GM12873 (cell line): ENCODE measurements around the gene DMBX1.

Source experiments
- TF ChIP-seq, protein P1 (sequence below): IDR thresholded peaks from 2 replicates; pipeline ENCODE4 v1.5.1; 2012; ENCODE audit warnings: low read depth, mild to moderate bottlenecking, moderate library complexity, low read length, control low read depth; ENCODE audit not compliant: insufficient read depth; ENCODE audit errors: missing control alignments

Gene DMBX1

DNA sequence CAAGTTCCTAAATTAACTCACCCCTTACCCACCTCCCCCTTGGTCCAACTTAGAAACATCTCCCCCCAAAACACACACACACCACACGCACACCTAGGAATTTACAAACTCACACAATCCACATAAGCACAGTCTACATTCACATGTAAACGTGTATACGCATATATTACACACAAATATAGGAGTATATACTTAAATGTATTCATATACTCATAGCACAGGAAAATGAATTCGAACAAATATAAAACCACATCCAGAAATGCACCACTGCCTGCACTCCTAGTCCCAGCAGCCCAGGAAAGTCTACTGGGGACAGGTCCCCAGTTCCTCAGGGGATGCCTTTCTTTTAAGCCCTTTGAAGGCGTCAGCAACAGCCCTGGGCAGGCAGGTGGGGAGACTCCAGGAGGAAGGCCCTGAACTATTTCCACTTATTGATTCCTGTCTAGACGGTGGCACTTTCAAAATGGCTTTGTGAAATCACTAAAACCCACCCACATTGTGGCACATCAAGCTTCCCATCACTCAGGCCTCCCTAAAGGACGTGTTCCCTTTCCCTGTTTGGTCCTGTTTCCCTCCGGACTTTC is 3.1 kb upstream of the DMBX1 start:
- TF ChIP-seq, protein P1, sequence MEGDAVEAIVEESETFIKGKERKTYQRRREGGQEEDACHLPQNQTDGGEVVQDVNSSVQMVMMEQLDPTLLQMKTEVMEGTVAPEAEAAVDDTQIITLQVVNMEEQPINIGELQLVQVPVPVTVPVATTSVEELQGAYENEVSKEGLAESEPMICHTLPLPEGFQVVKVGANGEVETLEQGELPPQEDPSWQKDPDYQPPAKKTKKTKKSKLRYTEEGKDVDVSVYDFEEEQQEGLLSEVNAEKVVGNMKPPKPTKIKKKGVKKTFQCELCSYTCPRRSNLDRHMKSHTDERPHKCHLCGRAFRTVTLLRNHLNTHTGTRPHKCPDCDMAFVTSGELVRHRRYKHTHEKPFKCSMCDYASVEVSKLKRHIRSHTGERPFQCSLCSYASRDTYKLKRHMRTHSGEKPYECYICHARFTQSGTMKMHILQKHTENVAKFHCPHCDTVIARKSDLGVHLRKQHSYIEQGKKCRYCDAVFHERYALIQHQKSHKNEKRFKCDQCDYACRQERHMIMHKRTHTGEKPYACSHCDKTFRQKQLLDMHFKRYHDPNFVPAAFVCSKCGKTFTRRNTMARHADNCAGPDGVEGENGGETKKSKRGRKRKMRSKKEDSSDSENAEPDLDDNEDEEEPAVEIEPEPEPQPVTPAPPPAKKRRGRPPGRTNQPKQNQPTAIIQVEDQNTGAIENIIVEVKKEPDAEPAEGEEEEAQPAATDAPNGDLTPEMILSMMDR, result no peak

DNA sequence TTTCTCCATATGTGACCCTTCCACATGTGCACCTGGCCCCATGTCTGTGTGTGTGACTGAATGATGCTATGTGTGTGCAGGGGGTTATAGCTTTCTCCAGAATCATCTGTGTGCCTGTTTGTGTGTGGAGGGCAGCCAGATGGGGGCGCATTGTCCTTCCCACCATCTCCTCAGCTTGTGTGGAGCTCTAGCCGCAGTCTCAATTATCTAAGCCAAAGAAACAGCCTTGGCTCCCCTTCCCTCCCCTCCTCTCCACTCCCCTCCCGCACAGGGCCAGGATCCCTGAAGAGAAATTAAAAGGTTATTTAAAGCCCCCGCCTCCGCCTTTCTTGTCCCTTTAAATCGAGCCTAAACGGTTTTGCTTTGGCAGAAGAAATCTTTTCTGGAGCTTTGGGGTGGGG is 1.8 kb upstream of the DMBX1 start:
- TF ChIP-seq, protein P1, result peak; percentile 33

DNA sequence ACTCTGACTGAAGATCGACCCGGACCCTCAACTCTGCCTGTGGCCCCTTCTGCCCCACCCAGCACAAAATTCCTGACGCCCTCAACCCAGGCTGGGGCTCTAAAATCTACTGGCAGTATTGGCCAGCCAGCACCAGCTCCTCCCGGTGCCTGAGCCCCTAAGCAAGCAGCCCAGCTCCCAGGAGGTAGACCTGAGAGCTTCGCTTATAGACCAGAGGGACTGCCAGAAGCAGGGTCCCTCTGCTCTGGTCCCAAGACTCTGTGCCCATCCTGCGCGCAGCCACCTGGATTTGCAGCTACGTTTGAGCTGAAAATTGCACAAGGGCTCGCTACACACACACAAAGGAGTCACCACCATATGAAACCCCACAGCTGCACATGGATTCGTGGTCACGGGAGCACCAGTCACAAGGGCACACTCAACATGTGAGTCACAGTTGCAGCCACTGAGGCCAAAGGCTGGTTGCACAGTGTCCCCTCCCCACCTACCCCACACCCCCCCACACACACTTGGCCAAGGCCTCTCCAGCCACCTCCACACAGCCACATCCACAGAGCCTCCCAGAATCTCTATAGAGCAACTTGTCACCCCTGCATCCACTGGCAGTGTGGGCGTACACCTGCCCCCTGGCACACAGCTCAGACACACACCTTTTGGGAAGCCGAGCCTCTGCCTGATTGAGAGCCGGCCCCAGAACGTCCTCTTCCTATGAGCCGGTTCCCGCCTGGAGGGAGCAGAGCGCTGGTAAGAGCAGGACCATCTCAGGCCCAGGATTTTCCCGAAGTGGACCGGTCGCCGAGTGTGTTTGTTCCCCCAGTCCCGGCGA is 1.1 kb upstream of the DMBX1 start:
- TF ChIP-seq, protein P1, result no peak

DNA sequence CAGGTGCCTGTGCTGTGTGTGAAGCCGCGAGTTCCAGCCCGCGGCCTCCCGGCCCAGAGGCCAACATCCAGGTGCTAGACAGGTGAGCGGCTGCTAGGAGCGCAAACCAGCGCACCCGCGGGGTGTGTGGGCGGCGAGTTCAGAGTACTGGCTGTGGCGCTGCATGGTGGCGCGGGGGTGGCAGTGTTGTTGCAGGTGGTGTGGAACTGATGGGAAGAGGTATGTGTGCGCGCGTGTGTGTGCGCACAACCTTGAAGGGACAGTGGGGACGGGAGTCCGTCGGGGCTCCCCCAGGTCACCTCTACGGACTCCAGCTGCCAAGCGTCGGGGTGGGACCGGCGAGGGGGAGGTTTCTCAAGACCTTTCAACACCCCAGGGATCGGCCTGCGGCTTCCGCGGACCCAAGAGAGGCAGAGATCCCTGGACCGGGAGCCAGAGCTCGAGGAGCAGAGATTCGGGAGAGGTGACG is 433 bp upstream of the DMBX1 start:
- TF ChIP-seq, protein P1, result no peak

DNA sequence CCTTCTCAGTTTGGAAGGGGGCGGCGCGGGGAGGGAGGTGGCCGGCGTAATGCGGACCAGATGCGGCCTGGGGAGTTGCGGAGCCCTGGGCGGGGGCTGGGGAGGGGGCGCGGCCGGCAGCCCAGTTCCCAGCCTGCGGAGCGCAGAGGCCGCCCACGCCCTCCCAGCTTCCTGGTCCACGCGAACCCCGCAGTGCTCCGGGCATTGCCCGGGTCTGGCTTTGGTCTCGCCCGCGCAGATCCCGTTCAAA is 695 bp downstream of the DMBX1 start:
- TF ChIP-seq, protein P1, result no peak

DNA sequence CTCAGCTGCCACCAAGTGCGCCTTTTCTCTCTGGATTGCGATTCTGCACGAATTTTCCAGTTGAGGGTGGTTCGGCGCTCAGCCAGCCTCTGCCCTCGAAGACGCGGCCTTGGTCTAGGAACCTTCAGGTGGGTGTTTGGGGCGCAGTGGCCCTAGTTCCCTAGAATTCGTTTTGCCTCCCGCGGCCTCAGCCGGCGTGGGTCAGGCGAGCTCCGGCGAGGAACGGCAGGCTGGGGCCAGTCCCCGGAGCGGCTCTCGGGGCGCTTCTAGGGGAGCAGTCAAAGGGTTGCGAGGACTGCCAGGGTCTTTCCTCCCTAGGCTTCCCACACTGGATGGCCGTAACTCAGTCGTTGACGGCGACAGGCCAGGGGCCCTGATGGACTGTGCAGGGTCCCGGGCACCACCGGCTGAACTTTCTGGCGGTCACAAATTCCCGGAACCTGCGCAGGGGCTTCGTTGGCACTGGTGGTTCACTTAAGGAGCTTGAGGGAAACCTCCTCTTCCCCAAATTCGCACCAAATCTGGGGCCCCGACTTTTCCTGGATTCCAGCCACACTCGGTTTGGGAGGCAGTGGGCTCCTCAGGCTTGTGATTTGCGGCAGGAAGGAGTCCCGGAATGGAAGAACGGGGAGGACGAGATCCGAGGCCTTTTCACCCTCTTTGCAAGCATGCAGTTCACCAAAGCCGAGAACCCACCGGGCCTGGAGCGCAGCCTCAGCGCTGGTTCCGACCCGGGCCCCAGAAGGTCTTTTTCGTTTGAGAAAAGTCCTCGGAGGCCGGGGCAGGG is 1.2 kb downstream of the DMBX1 start:
- TF ChIP-seq, protein P1, result no peak

DNA sequence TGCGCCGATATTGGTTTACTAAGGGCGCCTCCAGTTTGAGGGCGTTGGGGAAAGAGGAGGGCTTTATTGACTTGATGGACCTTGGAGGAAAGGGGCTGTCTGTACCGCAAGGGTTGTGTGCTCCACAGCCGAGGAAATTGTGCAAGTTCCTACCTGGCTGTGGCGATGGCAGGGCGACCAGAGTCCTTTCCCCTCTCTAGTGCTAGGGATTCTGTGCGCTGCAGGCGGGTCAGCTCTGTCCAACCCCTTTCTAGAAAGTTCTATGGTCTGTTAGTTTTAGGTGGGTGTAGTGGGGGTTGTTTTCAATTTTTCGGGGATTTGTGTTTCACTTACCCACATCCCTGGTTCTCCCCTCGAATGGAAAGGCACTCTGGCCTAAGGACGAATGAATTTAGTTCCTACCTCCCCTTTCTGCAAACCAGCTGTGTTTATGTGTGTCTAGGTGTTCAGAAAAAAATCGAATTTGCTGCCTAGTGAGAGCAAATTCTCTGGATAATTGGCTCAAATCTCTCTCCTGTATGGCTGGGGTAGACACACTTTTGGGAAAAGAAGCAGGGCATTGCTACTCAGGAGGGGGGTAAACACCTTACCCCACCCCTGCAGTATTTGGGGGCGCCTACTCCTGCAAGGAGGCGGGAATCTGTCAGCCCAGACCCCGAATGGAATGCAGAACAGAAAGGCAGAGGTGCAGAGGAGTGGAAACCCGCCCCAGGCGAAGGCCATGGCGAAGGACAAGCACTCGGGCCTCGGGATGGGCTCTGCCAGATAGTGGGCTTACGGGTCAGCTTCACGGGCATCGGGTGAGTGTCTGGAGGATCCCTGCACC is 2.0 kb downstream of the DMBX1 start:
- TF ChIP-seq, protein P1, result no peak
